GM19452 (cell line): Measurements from ENCODE around the gene RRAS.
"Not testable (repeated sequence)": the region's sequence is repeated elsewhere in the genome, so short reads cannot be mapped to it uniquely, and the experiment has no call there.

ENCODE experiments used
- ATAC-seq: cut with Tn5 transposase; IDR thresholded peaks from one replicate; pipeline ENCODE4 v1.9.1; 2021; ENCODE audit not compliant: unreplicated experiment

RRAS gene

GRCh38 chr19:49633273-49633672, 6.7 kb downstream of the RRAS start:
- not testable (repeated sequence) for ATAC-seq

- no peak for ATAC-seq
These were observed 7.4 kb downstream of the RRAS start for GRCh38 chr19:49632576-49632975.

GRCh38 chr19:49631610-49632192, 8.2 kb downstream of the RRAS start:
- no peak for ATAC-seq

GRCh38 chr19:49631014-49631588, 8.8 kb downstream of the RRAS start:
- ATAC-seq = no peak

GRCh38 chr19:49629659-49630058, 10.3 kb downstream of the RRAS start:
- no peak for ATAC-seq

- ATAC-seq = no peak
These were observed 13.7 kb downstream of the RRAS start for GRCh38 chr19:49626226-49626625.

GRCh38 chr19:49624967-49625910, 14.7 kb downstream of the RRAS start:
- ATAC-seq = no peak

- ATAC-seq = not testable (repeated sequence)
These were observed 22.1 kb downstream of the RRAS start for GRCh38 chr19:49617860-49618259.

GRCh38 chr19:49616945-49617344, 23.0 kb downstream of the RRAS start:
- ATAC-seq = no peak

- ATAC-seq = no peak
These were observed 23.4 kb downstream of the RRAS start for GRCh38 chr19:49616532-49616931.

GRCh38 chr19:49615861-49616260, 24.1 kb downstream of the RRAS start:
- no peak for ATAC-seq

GRCh38 chr19:49614096-49614833, 25.7 kb downstream of the RRAS start:
- no peak for ATAC-seq

GRCh38 chr19:49613374-49613773, 26.6 kb downstream of the RRAS start:
- ATAC-seq = no peak

- no peak for ATAC-seq
These were observed 30.3 kb downstream of the RRAS start for GRCh38 chr19:49609499-49610092.

GRCh38 chr19:49605605-49606004, 34.3 kb downstream of the RRAS start:
- ATAC-seq = no peak

GRCh38 chr19:49602806-49603205, 37.1 kb downstream of the RRAS start:
- ATAC-seq = no peak

- no peak for ATAC-seq
These were observed 38.4 kb downstream of the RRAS start for GRCh38 chr19:49601482-49602038.

GRCh38 chr19:49599378-49600295, 40.3 kb downstream of the RRAS start:
- no peak for ATAC-seq

GRCh38 chr19:49597703-49597974, 42.3 kb downstream of the RRAS start:
- no peak for ATAC-seq
